ENCODE results near the gene SH3PXD2A. TPM values are rescaled to one million over a fixed set of nuclear protein-coding genes. Genes with fewer than 3 reads are reported as not detected.
A peak's percentile ranks its signal among the peaks of the same experiment; 100 is the strongest.
"Not testable (repeated sequence)": the region's sequence is repeated elsewhere in the genome, so short reads cannot be mapped to it uniquely, and the experiment has no call there.

Gene SH3PXD2A
- total RNA-seq, 2 donors from 2014 or later: 7.8 to 10.2 TPM

GRCh38 chr10:103818765-103819374 lies 36.5 kb downstream of the SH3PXD2A start:
- Mint-ChIP-seq H3K27me3 (ENCODE audit: low read depth) (peaks cover 28% of the 10 kb centered on the region), H3K4me1 (ENCODE audit: low read depth) (no peaks in the 10 kb centered on the region), H3K36me3 (ENCODE audit: insufficient read depth in 2 of 2) (no peaks in the 10 kb centered on the region), H3K4me3 (no peak overlapping the region), H3K9me3 (no peaks in the 10 kb centered on the region), H3K27ac (no peak overlapping the region)
- ATAC-seq (replicated peaks in 1 of 2): no peak
- DNase-seq: no peak

DNA sequence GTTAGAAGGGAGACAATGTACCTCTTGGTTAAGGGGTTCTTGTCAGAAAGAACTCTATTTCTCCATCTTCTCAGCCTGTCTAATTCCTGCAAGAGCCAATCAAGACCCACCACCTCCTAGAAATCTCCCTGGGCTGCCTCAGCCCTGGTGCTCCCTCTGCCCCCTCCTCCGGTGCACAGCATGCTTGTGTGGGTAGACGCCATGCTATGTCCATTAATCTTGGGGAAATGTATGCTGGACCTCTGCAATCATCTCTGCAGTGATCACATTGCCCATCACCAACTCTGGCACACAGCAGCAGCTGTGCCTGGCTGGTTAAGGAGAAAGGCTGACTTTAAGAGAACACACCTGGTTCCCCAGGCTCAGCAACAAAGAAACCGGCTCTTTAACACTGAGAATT lies 37.3 kb downstream of the SH3PXD2A start:
- DNase-seq (no peak), ATAC-seq (replicated peaks in 1 of 2) (no peak)
- Mint-ChIP-seq H3K4me3 (no peak overlapping the region), H3K27ac (no peak overlapping the region), H3K27me3 (ENCODE audit: low read depth) (peaks cover 28% of the 10 kb centered on the region), H3K9me3 (no peaks in the 10 kb centered on the region), H3K4me1 (ENCODE audit: low read depth) (no peaks in the 10 kb centered on the region), H3K36me3 (ENCODE audit: insufficient read depth in 2 of 2) (no peaks in the 10 kb centered on the region)

GRCh38 chr10:103816431-103816830 lies 38.9 kb downstream of the SH3PXD2A start:
- Mint-ChIP-seq H3K27ac (no peak overlapping the region), H3K9me3 (no peaks in the 10 kb centered on the region), H3K4me1 (ENCODE audit: low read depth) (peaks cover 5% of the 10 kb centered on the region), H3K27me3 (ENCODE audit: low read depth) (peaks cover 19% of the 10 kb centered on the region), H3K36me3 (ENCODE audit: insufficient read depth in 2 of 2) (no peaks in the 10 kb centered on the region), H3K4me3 (no peak overlapping the region)
- no peak for DNase-seq
- ATAC-seq (replicated peaks in 1 of 2): no peak

DNA sequence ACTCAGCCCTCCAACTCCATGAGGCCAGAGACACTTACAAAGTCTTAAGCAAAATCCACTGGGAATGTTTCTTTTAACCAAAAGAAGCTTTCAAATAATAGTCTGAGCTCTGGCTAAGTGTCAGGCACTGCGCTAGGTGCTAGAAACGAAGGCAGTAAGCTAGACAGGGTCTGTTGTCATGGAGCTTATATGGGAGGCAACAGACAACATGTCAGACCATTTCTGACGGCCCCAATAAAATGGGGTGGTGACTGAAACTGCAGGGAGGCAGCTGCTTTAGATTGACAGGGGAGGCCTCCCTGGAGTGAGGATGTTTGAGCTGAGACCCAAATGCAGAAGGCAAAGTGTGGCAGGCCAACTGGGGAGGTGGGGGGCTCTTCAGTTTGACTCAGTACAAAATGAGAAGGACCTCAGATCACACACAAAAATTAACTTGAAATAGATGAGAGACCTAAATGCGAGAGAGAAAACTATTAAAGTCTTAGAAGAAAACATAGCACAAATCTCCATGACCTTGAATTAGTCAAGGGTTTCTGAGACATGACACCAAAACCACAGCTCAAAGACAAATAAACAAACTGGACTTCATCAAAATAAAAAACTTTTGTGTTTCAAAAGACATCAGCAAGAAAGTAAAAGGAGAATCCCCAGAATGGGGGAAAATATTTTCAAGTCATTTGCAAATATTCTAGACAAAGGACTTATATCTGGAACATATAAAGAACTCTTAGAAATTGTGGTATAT lies 40.6 kb downstream of the SH3PXD2A start:
- Mint-ChIP-seq H3K27me3 (ENCODE audit: low read depth) (peaks cover 14% of the 10 kb centered on the region), H3K9me3 (no peaks in the 10 kb centered on the region), H3K36me3 (ENCODE audit: insufficient read depth in 2 of 2) (no peaks in the 10 kb centered on the region), H3K4me3 (no peak overlapping the region), H3K27ac (peak overlapping the region; percentile 56), H3K4me1 (ENCODE audit: low read depth) (peaks cover 5% of the 10 kb centered on the region)
- ATAC-seq (replicated peaks in 1 of 2): no peak
- DNase-seq: no peak

DNA sequence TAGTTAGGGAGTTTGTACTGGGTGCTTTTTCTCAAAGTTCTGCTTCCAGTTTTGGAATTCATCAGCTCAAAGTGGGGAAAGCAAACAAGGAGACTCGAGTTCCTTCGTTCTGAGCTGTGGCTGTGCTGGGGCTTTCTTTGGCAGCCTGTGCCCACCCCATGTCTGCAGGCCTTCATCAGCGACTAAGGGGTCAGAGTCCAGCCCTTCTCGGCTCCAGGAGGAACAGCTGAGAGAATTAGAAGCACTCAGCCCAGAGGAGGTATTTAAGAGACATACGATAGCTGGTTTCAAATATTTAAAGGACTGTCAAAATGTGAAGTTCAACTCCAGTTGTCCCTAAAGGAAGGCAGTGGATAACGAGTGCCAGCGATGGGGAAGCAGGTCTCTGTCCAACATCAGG lies 41.3 kb downstream of the SH3PXD2A start:
- Mint-ChIP-seq H3K4me1 (ENCODE audit: low read depth) (peaks cover 5% of the 10 kb centered on the region), H3K36me3 (ENCODE audit: insufficient read depth in 2 of 2) (no peaks in the 10 kb centered on the region), H3K27me3 (ENCODE audit: low read depth) (peaks cover 7% of the 10 kb centered on the region), H3K4me3 (no peak overlapping the region), H3K27ac (no peak overlapping the region), H3K9me3 (no peaks in the 10 kb centered on the region)
- DNase-seq: no peak
- no peak for ATAC-seq (replicated peaks in 1 of 2)

- not testable (repeated sequence) for H3K9me3 Mint-ChIP-seq; H3K27ac Mint-ChIP-seq; H3K27me3 Mint-ChIP-seq (ENCODE audit: low read depth); H3K36me3 Mint-ChIP-seq (ENCODE audit: insufficient read depth in 2 of 2); ATAC-seq (replicated peaks in 1 of 2); H3K4me1 Mint-ChIP-seq (ENCODE audit: low read depth); DNase-seq; H3K4me3 Mint-ChIP-seq
Observed at GRCh38 chr10:103813312-103813711, 42.1 kb downstream of the SH3PXD2A start.

DNA sequence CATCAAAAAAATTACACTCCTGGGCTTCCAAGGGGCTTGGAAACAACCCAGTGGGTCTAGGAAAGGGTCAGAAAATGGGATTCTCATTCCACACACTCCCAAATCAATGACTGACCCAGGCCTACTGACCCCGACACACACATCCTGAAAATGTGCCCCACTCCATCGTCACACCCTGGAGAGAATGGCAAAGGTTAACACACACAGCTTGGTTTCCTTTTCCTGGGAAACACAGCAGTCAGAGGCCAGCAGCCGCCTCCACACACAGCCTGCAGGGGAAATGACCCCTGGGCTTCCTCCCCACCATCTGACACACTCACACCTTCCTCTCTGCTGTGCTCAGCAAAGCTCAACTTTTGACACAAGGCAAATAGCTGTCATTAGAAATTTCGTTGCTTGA lies 42.9 kb downstream of the SH3PXD2A start:
- peaks cover 5% of the 10 kb centered on the region for H3K4me1 Mint-ChIP-seq (ENCODE audit: low read depth)
- no peak overlapping the region for H3K4me3 Mint-ChIP-seq
- no peak for ATAC-seq (replicated peaks in 1 of 2)
- peaks cover 7% of the 10 kb centered on the region for H3K27me3 Mint-ChIP-seq (ENCODE audit: low read depth)
- H3K36me3 Mint-ChIP-seq (ENCODE audit: insufficient read depth in 2 of 2): no peaks in the 10 kb centered on the region
- H3K9me3 Mint-ChIP-seq: no peaks in the 10 kb centered on the region
- DNase-seq: no peak
- H3K27ac Mint-ChIP-seq: no peak overlapping the region

GRCh38 chr10:103812004-103812403 lies 43.4 kb downstream of the SH3PXD2A start:
- Mint-ChIP-seq H3K27me3 (ENCODE audit: low read depth) (peaks cover 7% of the 10 kb centered on the region), H3K9me3 (no peaks in the 10 kb centered on the region), H3K4me3 (no peak overlapping the region), H3K27ac (no peak overlapping the region), H3K4me1 (ENCODE audit: low read depth) (peaks cover 5% of the 10 kb centered on the region), H3K36me3 (ENCODE audit: insufficient read depth in 2 of 2) (no peaks in the 10 kb centered on the region)
- ATAC-seq (replicated peaks in 1 of 2) (no peak), DNase-seq (no peak)

- H3K27ac Mint-ChIP-seq: no peak overlapping the region
Observed at GRCh38 chr10:103811463-103811862, 43.9 kb downstream of the SH3PXD2A start.

GRCh38 chr10:103808780-103809179 lies 46.6 kb downstream of the SH3PXD2A start:
- Mint-ChIP-seq H3K27ac (no peak overlapping the region), H3K36me3 (ENCODE audit: insufficient read depth in 2 of 2) (no peaks in the 10 kb centered on the region), H3K4me1 (ENCODE audit: low read depth) (peaks cover 17% of the 10 kb centered on the region), H3K4me3 (no peak overlapping the region), H3K9me3 (no peaks in the 10 kb centered on the region), H3K27me3 (ENCODE audit: low read depth) (peaks cover 7% of the 10 kb centered on the region)
- DNase-seq (no peak), ATAC-seq (replicated peaks in 1 of 2) (no peak)

More at GRCh38 chr10:103811463-103811862, 43.9 kb downstream of the SH3PXD2A start:
- no peaks in the 10 kb centered on the region for H3K9me3 Mint-ChIP-seq
- DNase-seq (no peak), ATAC-seq (replicated peaks in 1 of 2) (no peak)
- H3K27me3 Mint-ChIP-seq (ENCODE audit: low read depth): peaks cover 7% of the 10 kb centered on the region
- peaks cover 5% of the 10 kb centered on the region for H3K4me1 Mint-ChIP-seq (ENCODE audit: low read depth)
- no peaks in the 10 kb centered on the region for H3K36me3 Mint-ChIP-seq (ENCODE audit: insufficient read depth in 2 of 2)
- H3K4me3 Mint-ChIP-seq: no peak overlapping the region

GRCh38 chr10:103807996-103808395 lies 47.4 kb downstream of the SH3PXD2A start:
- ATAC-seq (replicated peaks in 1 of 2) (no peak), DNase-seq (no peak)
- Mint-ChIP-seq H3K27me3 (ENCODE audit: low read depth) (peaks cover 7% of the 10 kb centered on the region), H3K4me3 (no peak overlapping the region), H3K9me3 (no peaks in the 10 kb centered on the region), H3K27ac (no peak overlapping the region), H3K36me3 (ENCODE audit: insufficient read depth in 2 of 2) (no peaks in the 10 kb centered on the region), H3K4me1 (ENCODE audit: low read depth) (peaks cover 21% of the 10 kb centered on the region)

DNA sequence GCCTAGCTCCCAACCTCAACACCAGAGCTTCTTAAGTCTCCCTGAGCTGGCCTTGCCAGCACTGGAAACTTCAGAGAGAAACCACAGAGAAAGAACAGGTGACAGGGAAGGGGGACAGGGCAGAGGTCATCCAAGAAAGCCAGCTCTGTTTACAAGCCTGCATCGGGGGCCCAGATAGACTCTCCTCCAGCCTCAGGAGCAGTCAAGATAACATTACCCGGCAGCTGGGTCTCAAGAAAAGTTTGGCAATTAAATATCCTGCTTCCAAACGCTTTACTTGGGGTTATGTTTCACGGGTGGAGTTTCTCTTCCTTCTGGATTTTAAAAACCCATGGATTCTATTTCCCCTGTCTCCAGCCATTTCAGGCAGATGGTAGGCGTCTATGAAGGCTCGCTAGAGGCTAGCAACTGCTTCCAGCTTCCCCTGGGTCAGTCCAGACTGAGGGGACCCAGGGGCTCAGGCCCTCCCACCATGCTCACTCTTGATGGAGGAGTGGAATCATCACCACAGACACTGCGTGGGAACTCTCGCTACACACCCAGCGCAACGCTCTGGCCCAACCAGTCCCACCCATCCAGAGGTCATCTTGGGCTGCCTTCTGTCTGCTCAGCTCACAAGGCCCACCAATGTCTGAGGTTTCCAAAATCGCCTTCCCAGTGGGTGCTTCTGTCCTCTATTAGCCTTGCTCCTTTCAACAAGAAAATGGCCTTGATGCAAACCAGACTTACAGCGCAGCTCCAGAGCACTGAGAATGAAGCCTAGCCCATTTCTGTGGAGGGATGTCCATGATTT lies 48.8 kb downstream of the SH3PXD2A start:
- H3K4me1 Mint-ChIP-seq (ENCODE audit: low read depth): peaks cover 16% of the 10 kb centered on the region
- no peak overlapping the region for H3K27ac Mint-ChIP-seq
- H3K36me3 Mint-ChIP-seq (ENCODE audit: insufficient read depth in 2 of 2): no peaks in the 10 kb centered on the region
- ATAC-seq (replicated peaks in 1 of 2): no peak
- H3K27me3 Mint-ChIP-seq (ENCODE audit: low read depth): peaks cover 7% of the 10 kb centered on the region
- H3K9me3 Mint-ChIP-seq: no peaks in the 10 kb centered on the region
- DNase-seq: no peak
- no peak overlapping the region for H3K4me3 Mint-ChIP-seq

GRCh38 chr10:103805781-103806180 lies 49.6 kb downstream of the SH3PXD2A start:
- H3K4me3 Mint-ChIP-seq: no peak overlapping the region
- H3K4me1 Mint-ChIP-seq (ENCODE audit: low read depth): peaks cover 21% of the 10 kb centered on the region
- DNase-seq (no peak), ATAC-seq (replicated peaks in 1 of 2) (no peak)
- peaks cover 7% of the 10 kb centered on the region for H3K27me3 Mint-ChIP-seq (ENCODE audit: low read depth)
- no peaks in the 10 kb centered on the region for H3K9me3 Mint-ChIP-seq
- no peaks in the 10 kb centered on the region for H3K36me3 Mint-ChIP-seq (ENCODE audit: insufficient read depth in 2 of 2)
- no peak overlapping the region for H3K27ac Mint-ChIP-seq
